ENCODE data around the gene OLFM3.

Gene OLFM3

GRCh38 chr1:101908980-101909379, 87.7 kb downstream of the OLFM3 start:
- no peaks in the 10 kb centered on the region for H3K36me3 ChIP-seq (ENCODE audit: control insufficient read depth, insufficient read depth, low read length)
- no peak overlapping the region for H3K4me3 ChIP-seq (replicated peaks; ENCODE audit: low read depth, low read length)
- DNase-seq (ENCODE audit: extremely low read depth, insufficient read length) = no peak
- no peaks in the 10 kb centered on the region for H3K27me3 ChIP-seq (replicated peaks; ENCODE audit: control insufficient read depth, insufficient read depth, low read length)
- no peak for TF ChIP-seq CTCF (IDR thresholded peaks at IDR 0.05; ENCODE audit: insufficient read depth, low read length, poor library complexity, severe bottlenecking)

- no peak for DNase-seq (ENCODE audit: extremely low read depth, insufficient read length)
- H3K27me3 ChIP-seq (replicated peaks; ENCODE audit: control insufficient read depth, insufficient read depth, low read length) = no peaks in the 10 kb centered on the region
- no peak for TF ChIP-seq CTCF (IDR thresholded peaks at IDR 0.05; ENCODE audit: insufficient read depth, low read length, poor library complexity, severe bottlenecking)
- H3K4me3 ChIP-seq (replicated peaks; ENCODE audit: low read depth, low read length) = no peak overlapping the region
- H3K36me3 ChIP-seq (ENCODE audit: control insufficient read depth, insufficient read depth, low read length) = no peaks in the 10 kb centered on the region
Observed at GRCh38 chr1:101907264-101907663, 89.5 kb downstream of the OLFM3 start.

GRCh38 chr1:101905283-101905835, 91.4 kb downstream of the OLFM3 start:
- H3K27me3 ChIP-seq (replicated peaks; ENCODE audit: control insufficient read depth, insufficient read depth, low read length) = no peaks in the 10 kb centered on the region
- H3K4me3 ChIP-seq (replicated peaks; ENCODE audit: low read depth, low read length) = no peak overlapping the region
- no peak for TF ChIP-seq CTCF (IDR thresholded peaks at IDR 0.05; ENCODE audit: insufficient read depth, low read length, poor library complexity, severe bottlenecking)
- H3K36me3 ChIP-seq (ENCODE audit: control insufficient read depth, insufficient read depth, low read length) = no peaks in the 10 kb centered on the region
- DNase-seq (ENCODE audit: extremely low read depth, insufficient read length) = no peak

- Histone ChIP-seq H3K36me3 (ENCODE audit: control insufficient read depth, insufficient read depth, low read length) (no peaks in the 10 kb centered on the region), H3K4me3 (replicated peaks; ENCODE audit: low read depth, low read length) (no peak overlapping the region), H3K27me3 (replicated peaks; ENCODE audit: control insufficient read depth, insufficient read depth, low read length) (no peaks in the 10 kb centered on the region)
- no peak for TF ChIP-seq CTCF (IDR thresholded peaks at IDR 0.05; ENCODE audit: insufficient read depth, low read length, poor library complexity, severe bottlenecking)
- DNase-seq (ENCODE audit: extremely low read depth, insufficient read length) = no peak
Observed at GRCh38 chr1:101902199-101902598, 94.5 kb downstream of the OLFM3 start.

- H3K27me3 ChIP-seq (replicated peaks; ENCODE audit: control insufficient read depth, insufficient read depth, low read length) = no peaks in the 10 kb centered on the region
- no peak overlapping the region for H3K4me3 ChIP-seq (replicated peaks; ENCODE audit: low read depth, low read length)
- H3K36me3 ChIP-seq (ENCODE audit: control insufficient read depth, insufficient read depth, low read length) = no peaks in the 10 kb centered on the region
- TF ChIP-seq CTCF (IDR thresholded peaks at IDR 0.05; ENCODE audit: insufficient read depth, low read length, poor library complexity, severe bottlenecking) = no peak
- no peak for DNase-seq (ENCODE audit: extremely low read depth, insufficient read length)
Observed at GRCh38 chr1:101898137-101898536, 98.6 kb downstream of the OLFM3 start.

GRCh38 chr1:101884621-101885020, 112.1 kb downstream of the OLFM3 start:
- DNase-seq (ENCODE audit: extremely low read depth, insufficient read length) = no peak
- H3K36me3 ChIP-seq (ENCODE audit: control insufficient read depth, insufficient read depth, low read length) = no peaks in the 10 kb centered on the region
- no peak overlapping the region for H3K4me3 ChIP-seq (replicated peaks; ENCODE audit: low read depth, low read length)
- no peaks in the 10 kb centered on the region for H3K27me3 ChIP-seq (replicated peaks; ENCODE audit: control insufficient read depth, insufficient read depth, low read length)
- TF ChIP-seq CTCF (IDR thresholded peaks at IDR 0.05; ENCODE audit: insufficient read depth, low read length, poor library complexity, severe bottlenecking) = no peak
